SK-N-SH (cell line): ENCODE data around the gene SPDL1.

Experiments
- FOXM1 ChIP-seq: IDR thresholded peaks from 2 replicates; pipeline ENCODE4 v1.4.0; 2012; ENCODE audit warnings: low read depth, mild to moderate bottlenecking
- MXI1 ChIP-seq: IDR thresholded peaks from 2 replicates; pipeline ENCODE4 v1.6.1; 2012; ENCODE audit warnings: mild to moderate bottlenecking, low read depth, low read length, improper control_type of control experiment
- SMC3 ChIP-seq: IDR thresholded peaks from 2 replicates; pipeline ENCODE4 v1.6.1; 2012; ENCODE audit warnings: low read depth, low read length, improper control_type of control experiment
- TAF1 ChIP-seq: IDR thresholded peaks from 2 replicates; pipeline ENCODE4 v1.6.1; 2012; ENCODE audit warnings: low read depth, mild to moderate bottlenecking, low read length, moderate library complexity, borderline replicate concordance
- TF ChIP-seq, protein P1 (sequence below): fragments of 200-600 bp; sonication (generic); IDR thresholded peaks from 2 replicates; pipeline ENCODE4 v1.6.1; 2017; ENCODE audit warnings: antibody characterized with exemption, mild to moderate bottlenecking, moderate library complexity
- TF ChIP-seq, protein P2 (sequence below): IDR thresholded peaks from 2 replicates; pipeline ENCODE4 v1.4.0; 2012; ENCODE audit warnings: low read depth

DNA sequence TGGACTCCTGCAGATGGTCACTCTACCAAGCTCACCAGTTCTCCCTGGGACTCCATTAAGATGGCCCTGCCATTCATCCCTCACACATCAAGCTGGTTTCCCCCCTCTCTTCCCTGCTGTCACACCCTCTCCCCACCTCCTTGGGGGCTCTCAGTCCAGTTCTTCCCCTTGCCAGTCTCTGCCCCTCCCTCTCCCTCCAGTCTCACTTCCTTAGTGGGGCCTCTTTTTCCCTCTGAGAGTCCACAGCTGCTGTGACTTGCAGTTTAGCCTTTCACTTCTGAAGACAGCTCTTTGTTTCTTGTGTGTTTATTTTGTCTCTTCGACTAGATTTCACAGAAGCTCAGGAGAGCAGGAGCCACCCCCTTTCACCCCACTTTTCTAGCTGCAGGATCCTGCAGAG lies 64.0 kb downstream of the SPDL1 start:
- TF ChIP-seq, protein P1, sequence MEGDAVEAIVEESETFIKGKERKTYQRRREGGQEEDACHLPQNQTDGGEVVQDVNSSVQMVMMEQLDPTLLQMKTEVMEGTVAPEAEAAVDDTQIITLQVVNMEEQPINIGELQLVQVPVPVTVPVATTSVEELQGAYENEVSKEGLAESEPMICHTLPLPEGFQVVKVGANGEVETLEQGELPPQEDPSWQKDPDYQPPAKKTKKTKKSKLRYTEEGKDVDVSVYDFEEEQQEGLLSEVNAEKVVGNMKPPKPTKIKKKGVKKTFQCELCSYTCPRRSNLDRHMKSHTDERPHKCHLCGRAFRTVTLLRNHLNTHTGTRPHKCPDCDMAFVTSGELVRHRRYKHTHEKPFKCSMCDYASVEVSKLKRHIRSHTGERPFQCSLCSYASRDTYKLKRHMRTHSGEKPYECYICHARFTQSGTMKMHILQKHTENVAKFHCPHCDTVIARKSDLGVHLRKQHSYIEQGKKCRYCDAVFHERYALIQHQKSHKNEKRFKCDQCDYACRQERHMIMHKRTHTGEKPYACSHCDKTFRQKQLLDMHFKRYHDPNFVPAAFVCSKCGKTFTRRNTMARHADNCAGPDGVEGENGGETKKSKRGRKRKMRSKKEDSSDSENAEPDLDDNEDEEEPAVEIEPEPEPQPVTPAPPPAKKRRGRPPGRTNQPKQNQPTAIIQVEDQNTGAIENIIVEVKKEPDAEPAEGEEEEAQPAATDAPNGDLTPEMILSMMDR = no peak
- TF ChIP-seq MXI1 (no peak), FOXM1 (no peak), TAF1 (no peak), SMC3 (no peak)
- TF ChIP-seq, protein P2, sequence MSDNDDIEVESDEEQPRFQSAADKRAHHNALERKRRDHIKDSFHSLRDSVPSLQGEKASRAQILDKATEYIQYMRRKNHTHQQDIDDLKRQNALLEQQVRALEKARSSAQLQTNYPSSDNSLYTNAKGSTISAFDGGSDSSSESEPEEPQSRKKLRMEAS = no peak
